Upper lobe of left lung (tissue), 6 donors: ENCODE data around the gene PDCD6IP. TPM values are rescaled to one million over a fixed set of nuclear protein-coding genes. Genes with fewer than 3 reads are reported as not detected.
"Not testable (repeated sequence)": the region's sequence is repeated elsewhere in the genome, so short reads cannot be mapped to it uniquely, and the experiment has no call there.

ENCODE experiments used
- ATAC-seq, 2 donors: fragments of 200-7000 bp; cut with Tn5 transposase; one replicate each; pipeline ENCODE4 v1.9.1; 2022; ENCODE audit warnings: mild to moderate bottlenecking in 2 of 2, moderate library complexity in 2 of 2; ENCODE audit not compliant: low FRiP score in 2 of 2
- DNase-seq, 2 donors: peaks; one replicate each; pipeline ENCODE4 v3.0.0-alpha.2; 2019 to 2020
- H3K27ac ChIP-seq, 4 donors: fragments of 200-600 bp; sonication (generic); one replicate each; pipeline ENCODE4 v1.5.1; 2016 to 2019
- H3K27me3 ChIP-seq, 4 donors: fragments of 200-600 bp; sonication (generic); one replicate each; pipeline ENCODE4 v1.5.1; 2017 to 2019
- H3K36me3 ChIP-seq, 4 donors: fragments of 200-600 bp; sonication (generic); one replicate each; pipeline ENCODE4 v1.5.1; 2016 to 2019
- H3K4me1 ChIP-seq, 4 donors: fragments of 200-600 bp; sonication (generic); one replicate each; pipeline ENCODE4 v1.5.1; 2018 to 2019
- H3K4me3 ChIP-seq, 4 donors: fragments of 200-600 bp; sonication (generic); one replicate each; pipeline ENCODE4 v1.5.1; 2017 to 2019; ENCODE audit warnings: mild to moderate bottlenecking in 2 of 4, moderate library complexity in 1 of 4
- H3K9me3 ChIP-seq, 4 donors: fragments of 200-600 bp; sonication (generic); one replicate each; pipeline ENCODE4 v1.5.1; 2018 to 2019
- EP300 ChIP-seq, 4 donors: sonication (generic); formaldehyde crosslinking; IDR thresholded peaks; one replicate each; pipeline ENCODE4 v1.5.1; 2017; ENCODE audit warnings: antibody characterized with exemption in 4 of 4, control low read depth in 2 of 4
- POLR2A ChIP-seq, 4 donors: fragments of 450-650 bp; IDR thresholded peaks; one replicate each; pipeline ENCODE4 v1.5.1; 2016 to 2017; ENCODE audit warnings: antibody characterized with exemption in 4 of 4, mild to moderate bottlenecking in 2 of 4
- POLR2AphosphoS5 ChIP-seq, 2 donors: sonication (generic); formaldehyde crosslinking; IDR thresholded peaks; one replicate each; pipeline ENCODE4 v1.5.1; 2017; ENCODE audit warnings: antibody characterized with exemption in 2 of 2
- WGBS, 2 donors: methylation state at CpG; one replicate each; pipeline ENCODE4 v1.1.5; 2017 to 2018; 5-methylcytosine and 5-hydroxymethylcytosine counted together
- total RNA-seq, 6 donors: library from RNA; depleted of rRNA in 4 of 6; stranded (reverse); fragments of >200 nt in 4 of 6; gene quantifications; one replicate each; pipeline versions ENCODE4 v1.1.0 to v1.2.1, GENCODE V29; 2016 to 2021
- TF ChIP-seq, protein P1 (sequence below), 6 experiments: fragments of 450-650 bp in 4 of 6; fragments of 200-600 bp in 2 of 6; sonication (generic) in 2 of 6; IDR thresholded peaks; one replicate each; pipeline ENCODE4 v1.5.1; 2016 to 2019; ENCODE audit warnings: antibody characterized with exemption in 6 of 6
- donor health status: DM: no; HTN: no; CAD: no; lungs with moderate emphysema.
- donor health status: DM: no; HTN: yes; CAD: no; lungs with severe emphysema.

Gene PDCD6IP
- total RNA-seq, 6 donors from 2014 or later: 120 to 289 (median 259) TPM

DNA sequence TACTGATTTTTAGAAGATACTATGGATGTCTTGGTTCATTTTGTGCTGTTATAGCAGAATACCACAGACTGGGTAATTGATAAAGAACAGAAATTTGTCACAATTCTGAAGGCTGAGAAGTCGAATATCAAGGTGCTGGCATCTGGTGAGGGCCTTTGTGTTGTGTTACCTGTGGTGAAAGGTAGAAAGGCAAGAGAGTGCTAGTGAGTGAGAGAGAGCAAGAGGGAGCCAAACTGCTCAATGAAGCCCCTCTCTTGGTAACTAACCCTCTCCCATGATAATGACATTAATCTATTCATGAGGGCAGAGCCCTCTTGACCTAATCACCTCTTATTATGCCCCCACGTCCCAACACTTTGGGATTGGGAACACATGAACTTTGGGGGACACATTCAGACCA, 31.3 kb downstream of the PDCD6IP start:
- Histone ChIP-seq H3K9me3 (no peaks in the 10 kb centered on the region), H3K4me3 (no peak overlapping the region), H3K27me3 (no peaks in the 10 kb centered on the region), H3K4me1 (peaks cover 0 to 9% (median 1%) of the 10 kb centered on the region in 4 donors), H3K27ac (no peak overlapping the region), H3K36me3 (peaks cover 7 to 59% (median 20%) of the 10 kb centered on the region in 4 donors)
- DNase-seq: no peak
- WGBS, 2 donors: 95 to 96% methylated on average over 2 of the region's 2 CpGs
- TF ChIP-seq, protein P1, sequence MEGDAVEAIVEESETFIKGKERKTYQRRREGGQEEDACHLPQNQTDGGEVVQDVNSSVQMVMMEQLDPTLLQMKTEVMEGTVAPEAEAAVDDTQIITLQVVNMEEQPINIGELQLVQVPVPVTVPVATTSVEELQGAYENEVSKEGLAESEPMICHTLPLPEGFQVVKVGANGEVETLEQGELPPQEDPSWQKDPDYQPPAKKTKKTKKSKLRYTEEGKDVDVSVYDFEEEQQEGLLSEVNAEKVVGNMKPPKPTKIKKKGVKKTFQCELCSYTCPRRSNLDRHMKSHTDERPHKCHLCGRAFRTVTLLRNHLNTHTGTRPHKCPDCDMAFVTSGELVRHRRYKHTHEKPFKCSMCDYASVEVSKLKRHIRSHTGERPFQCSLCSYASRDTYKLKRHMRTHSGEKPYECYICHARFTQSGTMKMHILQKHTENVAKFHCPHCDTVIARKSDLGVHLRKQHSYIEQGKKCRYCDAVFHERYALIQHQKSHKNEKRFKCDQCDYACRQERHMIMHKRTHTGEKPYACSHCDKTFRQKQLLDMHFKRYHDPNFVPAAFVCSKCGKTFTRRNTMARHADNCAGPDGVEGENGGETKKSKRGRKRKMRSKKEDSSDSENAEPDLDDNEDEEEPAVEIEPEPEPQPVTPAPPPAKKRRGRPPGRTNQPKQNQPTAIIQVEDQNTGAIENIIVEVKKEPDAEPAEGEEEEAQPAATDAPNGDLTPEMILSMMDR (IDR thresholded peaks at IDR 0.05): no peak
- TF ChIP-seq EP300 (IDR thresholded peaks at IDR 0.05): no peak
- TF ChIP-seq POLR2AphosphoS5 (IDR thresholded peaks at IDR 0.05): no peak
- ATAC-seq: no peak

DNA sequence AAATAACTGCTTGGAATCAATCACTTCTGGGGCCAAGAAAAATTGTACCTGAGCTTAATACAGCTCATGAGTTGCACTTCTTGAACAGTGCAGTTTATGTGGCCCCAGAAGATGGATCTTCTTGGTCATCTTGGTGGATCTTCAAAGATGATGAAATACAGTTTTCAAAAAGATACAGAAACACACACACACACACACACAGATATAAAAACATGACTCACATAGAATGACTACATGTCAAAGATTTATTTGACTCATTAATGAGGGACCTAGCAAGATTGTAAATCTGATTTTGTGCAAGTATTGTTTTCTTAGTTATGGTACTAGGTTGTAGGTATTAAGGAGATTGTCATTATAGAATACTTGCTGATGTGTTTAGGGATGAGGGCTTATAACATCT, 32.6 kb downstream of the PDCD6IP start:
- Histone ChIP-seq H3K27me3 (no peaks in the 10 kb centered on the region), H3K9me3 (no peaks in the 10 kb centered on the region), H3K36me3 (peaks cover 8 to 56% (median 16%) of the 10 kb centered on the region in 4 donors), H3K27ac (no peak overlapping the region), H3K4me1 (peaks cover 0 to 4% (median 2%) of the 10 kb centered on the region in 4 donors), H3K4me3 (no peak overlapping the region)
- ATAC-seq (no peak), DNase-seq (no peak)
- TF ChIP-seq, protein P1 (IDR thresholded peaks at IDR 0.05): no peak
- TF ChIP-seq POLR2A (IDR thresholded peaks at IDR 0.05): no peak
- TF ChIP-seq POLR2AphosphoS5 (IDR thresholded peaks at IDR 0.05): no peak
- TF ChIP-seq EP300 (IDR thresholded peaks at IDR 0.05): no peak

DNA sequence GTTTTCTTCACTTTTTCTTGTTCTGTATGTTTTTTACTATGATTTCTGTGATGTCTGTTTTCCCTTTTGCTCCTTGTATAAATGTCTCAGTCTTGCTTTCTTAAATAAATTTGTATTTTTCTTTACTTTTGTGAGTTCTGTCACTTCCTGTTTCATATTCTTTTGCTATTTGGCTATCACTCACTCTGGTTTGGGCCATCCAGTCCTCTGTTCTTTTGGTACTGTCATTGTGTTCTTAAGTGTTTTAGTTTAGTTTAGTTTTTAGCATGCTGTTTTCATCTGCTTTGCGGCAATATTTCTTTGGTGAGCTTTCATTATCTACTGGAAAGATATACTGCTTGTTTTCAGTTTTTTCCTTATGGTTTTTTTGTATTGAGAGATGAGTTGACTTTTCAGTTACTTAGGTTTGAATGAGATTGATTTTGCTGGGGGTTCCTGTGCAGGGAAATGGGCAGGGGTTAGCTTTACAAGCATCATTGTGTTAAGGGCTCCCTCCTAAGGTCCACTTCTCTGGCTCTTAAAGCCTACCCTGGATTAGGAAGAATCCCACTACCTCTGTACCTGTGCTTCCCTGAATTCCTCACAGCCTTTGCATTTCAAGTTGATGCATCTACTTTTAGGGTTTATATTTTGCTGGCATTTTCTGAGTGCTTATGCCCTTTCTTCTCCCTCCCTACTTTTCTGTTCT, 35.1 kb downstream of the PDCD6IP start:
- 97 to 100% methylated on average over 1 of the region's 1 CpG for WGBS, 2 donors
- TF ChIP-seq EP300 (IDR thresholded peaks at IDR 0.05) (no peak), POLR2A (IDR thresholded peaks at IDR 0.05) (no peak), POLR2AphosphoS5 (IDR thresholded peaks at IDR 0.05) (no peak)
- TF ChIP-seq, protein P1 (IDR thresholded peaks at IDR 0.05): no peak
- Histone ChIP-seq H3K27me3 (no peaks in the 10 kb centered on the region), H3K9me3 (no peaks in the 10 kb centered on the region), H3K36me3 (peaks cover 17 to 56% (median 22%) of the 10 kb centered on the region in 4 donors), H3K27ac (no peak overlapping the region), H3K4me3 (no peak overlapping the region), H3K4me1 (peaks cover 0 to 3% (median 2%) of the 10 kb centered on the region in 4 donors)
- DNase-seq (no peak), ATAC-seq (no peak)

DNA sequence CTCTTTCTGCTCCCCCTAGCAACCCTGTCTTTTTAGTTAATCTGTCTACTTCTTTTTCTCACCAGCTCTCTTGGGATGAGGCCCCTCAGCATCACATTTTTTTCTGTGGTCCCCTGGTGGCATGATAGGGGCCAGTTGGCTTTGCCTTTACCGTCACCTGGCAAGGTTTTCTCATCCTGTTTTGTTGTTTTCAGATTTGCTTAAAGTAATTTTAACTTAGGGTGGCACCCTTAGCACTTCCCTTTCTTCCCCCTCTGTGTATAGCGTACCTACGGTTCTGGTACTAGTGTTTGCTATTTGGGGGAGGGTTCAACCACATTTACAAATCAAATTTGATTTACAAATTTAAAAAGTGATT, 35.6 kb downstream of the PDCD6IP start:
- Histone ChIP-seq H3K27ac (no peak overlapping the region), H3K4me1 (peaks cover 0 to 3% (median 2%) of the 10 kb centered on the region in 4 donors), H3K4me3 (no peak overlapping the region), H3K9me3 (no peaks in the 10 kb centered on the region), H3K36me3 (peaks cover 16 to 56% (median 25%) of the 10 kb centered on the region in 4 donors), H3K27me3 (no peaks in the 10 kb centered on the region)
- no peak for DNase-seq
- TF ChIP-seq POLR2AphosphoS5 (IDR thresholded peaks at IDR 0.05) (no peak), EP300 (IDR thresholded peaks at IDR 0.05) (no peak), POLR2A (IDR thresholded peaks at IDR 0.05) (no peak)
- TF ChIP-seq, protein P1 (IDR thresholded peaks at IDR 0.05): no peak
- no peak for ATAC-seq
- 73 to 75% methylated on average over 3 of the region's 3 CpGs for WGBS, 2 donors

DNA sequence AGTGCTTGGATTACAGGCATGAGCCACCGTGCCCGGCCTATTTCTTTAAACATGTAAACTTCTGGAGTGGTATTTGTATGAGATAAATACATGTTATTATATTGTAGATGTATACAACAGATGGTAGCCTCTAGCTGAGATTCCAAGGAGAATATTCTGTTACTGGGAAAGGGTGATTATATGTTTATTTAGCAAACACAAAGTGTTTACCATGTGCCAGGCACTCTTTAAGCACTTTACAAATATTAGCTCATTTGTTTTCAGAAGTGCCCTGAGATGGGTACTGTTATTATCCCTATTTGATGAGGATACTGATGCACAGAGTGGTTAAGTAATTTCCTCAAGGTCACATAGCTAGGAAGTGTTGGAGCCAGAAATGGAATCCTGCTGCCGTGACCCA, 38.8 kb downstream of the PDCD6IP start:
- not testable (repeated sequence) for ATAC-seq, H3K27ac ChIP-seq, H3K4me3 ChIP-seq, DNase-seq, H3K4me1 ChIP-seq, H3K9me3 ChIP-seq, H3K27me3 ChIP-seq
- 95 to 100% methylated on average over 3 of the region's 3 CpGs for WGBS, 2 donors
- H3K36me3 ChIP-seq: peaks cover 10 to 67% (median 23%) of the 10 kb centered on the region in 4 donors
